ENCODE data around the gene GPR55.
"Not testable (repeated sequence)": the region's sequence is repeated elsewhere in the genome, so short reads cannot be mapped to it uniquely, and the experiment has no call there.

The GPR55 gene

DNA sequence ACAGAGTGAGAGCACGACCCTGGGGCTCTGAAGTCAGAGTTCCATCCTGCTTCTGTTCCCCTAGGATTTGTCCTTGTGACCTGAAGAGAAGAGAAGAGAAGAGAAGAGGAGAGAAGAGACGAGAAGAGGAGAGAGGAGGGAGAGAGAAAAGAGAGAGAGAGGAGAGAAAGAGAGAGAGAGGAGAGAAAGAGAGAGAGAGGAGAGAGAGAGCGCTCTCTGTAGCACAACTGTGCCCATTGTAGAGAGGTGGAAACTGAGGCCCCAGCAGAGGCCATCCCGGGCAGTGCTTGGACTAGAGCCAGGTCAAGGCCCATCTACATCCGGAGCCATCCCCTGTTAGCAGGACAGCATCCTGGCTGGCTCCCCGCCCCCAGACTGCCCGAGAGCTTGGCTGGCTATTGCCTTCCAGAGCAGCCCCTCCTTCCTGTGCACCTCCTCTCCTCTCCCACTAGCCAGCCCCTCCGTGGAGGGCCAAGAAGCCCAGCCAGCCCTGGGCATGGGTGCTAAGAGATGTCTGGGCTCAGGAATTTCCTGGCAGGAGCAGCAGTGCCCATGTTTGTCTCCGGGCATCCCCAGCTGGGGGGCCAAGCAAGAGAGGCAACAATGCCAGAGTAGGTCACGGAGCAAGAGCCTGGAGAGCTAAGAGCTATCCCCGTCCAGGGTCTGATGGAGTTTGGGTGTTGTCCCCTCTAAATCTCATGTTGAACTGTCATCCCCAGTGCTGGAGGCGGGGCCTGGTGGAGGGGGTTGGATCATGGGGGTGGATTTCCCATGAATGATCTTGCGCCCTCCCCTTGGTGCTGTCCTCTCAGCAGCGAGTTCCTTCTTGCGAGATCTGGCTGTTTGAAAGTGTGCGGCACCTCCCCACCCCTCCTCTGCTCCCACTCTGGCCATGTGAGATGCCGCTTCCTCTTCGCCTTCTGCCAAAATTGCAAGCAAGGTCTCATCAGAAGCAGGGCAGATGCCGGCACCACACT is 18.2 kb upstream of the GPR55 start:
- H3K27ac Mint-ChIP-seq: peak overlapping the region; percentile 93
- H3K4me3 Mint-ChIP-seq: peak overlapping the region; percentile 82
- H3K27me3 Mint-ChIP-seq: peaks cover 14% of the 10 kb centered on the region
- H3K9me3 Mint-ChIP-seq: no peaks in the 10 kb centered on the region
- H3K36me3 Mint-ChIP-seq: peaks cover 13% of the 10 kb centered on the region
- H3K4me1 Mint-ChIP-seq: peaks cover 51% of the 10 kb centered on the region
- peak; percentile 91 for ATAC-seq

GRCh38 chr2:230942371-230942770 is 17.3 kb upstream of the GPR55 start:
- peak overlapping the region; percentile 30 for H3K4me3 Mint-ChIP-seq
- peak overlapping the region; percentile 93 for H3K27ac Mint-ChIP-seq
- H3K36me3 Mint-ChIP-seq: peaks cover 13% of the 10 kb centered on the region
- H3K27me3 Mint-ChIP-seq: peaks cover 14% of the 10 kb centered on the region
- no peak for ATAC-seq
- H3K4me1 Mint-ChIP-seq: peaks cover 43% of the 10 kb centered on the region
- H3K9me3 Mint-ChIP-seq: no peaks in the 10 kb centered on the region

- Mint-ChIP-seq H3K4me3 (no peak overlapping the region), H3K36me3 (peaks cover 13% of the 10 kb centered on the region), H3K27ac (peak overlapping the region; percentile 93), H3K27me3 (peaks cover 14% of the 10 kb centered on the region), H3K9me3 (no peaks in the 10 kb centered on the region), H3K4me1 (peaks cover 43% of the 10 kb centered on the region)
- ATAC-seq: no peak
These were observed 16.4 kb upstream of the GPR55 start for GRCh38 chr2:230941202-230942180.

- Mint-ChIP-seq H3K36me3 (peaks cover 13% of the 10 kb centered on the region), H3K27me3 (peaks cover 15% of the 10 kb centered on the region), H3K27ac (no peak overlapping the region), H3K4me3 (no peak overlapping the region), H3K4me1 (peaks cover 37% of the 10 kb centered on the region), H3K9me3 (peaks cover 7% of the 10 kb centered on the region)
- no peak for ATAC-seq
These were observed 15.4 kb upstream of the GPR55 start for GRCh38 chr2:230940471-230940815.

DNA sequence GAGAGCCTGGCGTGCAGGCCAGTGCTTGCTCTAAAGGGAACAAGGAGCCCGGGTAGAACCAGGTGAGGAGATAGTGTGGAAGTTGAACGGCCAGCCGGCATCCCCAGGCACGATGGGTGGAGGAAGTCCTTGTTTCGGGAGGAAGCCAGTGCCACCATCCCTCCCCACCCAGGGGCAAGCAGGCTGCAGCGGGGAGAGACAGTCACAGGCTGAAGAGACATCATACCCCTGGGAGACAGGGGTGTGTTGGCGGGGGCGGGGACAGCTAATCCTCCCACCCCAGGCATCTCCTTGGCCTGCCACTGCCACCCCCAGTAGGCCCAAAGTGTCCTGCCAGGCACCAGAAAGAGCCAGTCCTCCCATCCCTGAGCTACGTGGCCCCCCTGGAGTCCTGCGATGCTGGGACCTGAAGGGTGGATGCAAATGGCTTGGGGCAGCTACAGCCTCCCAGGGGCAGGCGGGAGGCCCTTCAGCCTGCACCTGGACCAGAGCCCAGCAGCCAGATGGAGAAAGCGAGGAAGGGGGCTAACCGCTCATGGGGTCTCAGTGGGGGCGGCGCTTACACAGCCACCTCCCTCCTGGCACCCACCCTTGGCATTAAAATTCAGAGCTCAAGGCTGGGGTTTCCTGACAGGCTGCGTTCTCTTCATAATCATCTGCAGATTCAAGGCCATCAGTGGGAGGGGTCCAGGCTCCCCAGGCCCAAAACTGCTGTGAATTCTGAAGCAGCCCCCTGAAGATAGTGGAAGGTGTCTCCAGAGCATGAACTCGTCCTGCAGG is 14.8 kb upstream of the GPR55 start:
- peaks cover 8% of the 10 kb centered on the region for H3K9me3 Mint-ChIP-seq
- ATAC-seq: no peak
- H3K4me1 Mint-ChIP-seq: peaks cover 33% of the 10 kb centered on the region
- peaks cover 20% of the 10 kb centered on the region for H3K27me3 Mint-ChIP-seq
- peaks cover 11% of the 10 kb centered on the region for H3K36me3 Mint-ChIP-seq
- H3K27ac Mint-ChIP-seq: peak overlapping the region; percentile 30
- H3K4me3 Mint-ChIP-seq: no peak overlapping the region

GRCh38 chr2:230939066-230939591 is 14.1 kb upstream of the GPR55 start:
- Mint-ChIP-seq H3K27ac (peak overlapping the region; percentile 30), H3K4me3 (no peak overlapping the region), H3K27me3 (peaks cover 20% of the 10 kb centered on the region), H3K4me1 (peaks cover 25% of the 10 kb centered on the region), H3K9me3 (peaks cover 8% of the 10 kb centered on the region), H3K36me3 (peaks cover 9% of the 10 kb centered on the region)
- no peak for ATAC-seq

GRCh38 chr2:230938516-230939065 is 13.5 kb upstream of the GPR55 start:
- no peak overlapping the region for H3K27ac Mint-ChIP-seq
- H3K4me1 Mint-ChIP-seq: peaks cover 20% of the 10 kb centered on the region
- no peak overlapping the region for H3K4me3 Mint-ChIP-seq
- no peak for ATAC-seq
- H3K27me3 Mint-ChIP-seq: peaks cover 20% of the 10 kb centered on the region
- H3K9me3 Mint-ChIP-seq: peaks cover 8% of the 10 kb centered on the region
- H3K36me3 Mint-ChIP-seq: peaks cover 9% of the 10 kb centered on the region

DNA sequence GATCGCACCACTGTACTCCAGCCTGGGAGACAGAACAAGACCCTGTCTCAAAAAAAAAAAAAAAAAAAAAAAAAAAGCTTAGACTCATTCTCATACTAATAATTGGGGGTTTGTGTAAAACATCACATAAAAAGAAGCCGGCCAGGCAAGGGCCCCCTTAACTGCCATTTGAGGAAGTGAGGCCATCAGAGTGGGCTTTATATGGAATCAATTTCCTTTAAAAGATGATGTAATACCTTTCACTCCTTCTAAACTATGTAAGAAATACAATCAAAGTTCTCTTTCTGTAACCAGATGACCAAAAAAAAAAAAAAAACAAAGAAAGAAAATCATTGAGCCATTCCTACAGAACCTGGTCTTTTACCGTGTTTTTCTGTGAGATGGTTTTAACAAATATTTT is 13.1 kb upstream of the GPR55 start:
- no peak for ATAC-seq
- Mint-ChIP-seq H3K4me3 (no peak overlapping the region), H3K4me1 (peaks cover 15% of the 10 kb centered on the region), H3K27ac (no peak overlapping the region), H3K9me3 (peaks cover 8% of the 10 kb centered on the region), H3K27me3 (peaks cover 25% of the 10 kb centered on the region), H3K36me3 (peaks cover 9% of the 10 kb centered on the region)

GRCh38 chr2:230937362-230937761 is 12.3 kb upstream of the GPR55 start:
- ATAC-seq: no peak
- peaks cover 27% of the 10 kb centered on the region for H3K27me3 Mint-ChIP-seq
- H3K36me3 Mint-ChIP-seq: peaks cover 9% of the 10 kb centered on the region
- H3K4me3 Mint-ChIP-seq: no peak overlapping the region
- H3K27ac Mint-ChIP-seq: no peak overlapping the region
- H3K9me3 Mint-ChIP-seq: peaks cover 8% of the 10 kb centered on the region
- peaks cover 8% of the 10 kb centered on the region for H3K4me1 Mint-ChIP-seq

DNA sequence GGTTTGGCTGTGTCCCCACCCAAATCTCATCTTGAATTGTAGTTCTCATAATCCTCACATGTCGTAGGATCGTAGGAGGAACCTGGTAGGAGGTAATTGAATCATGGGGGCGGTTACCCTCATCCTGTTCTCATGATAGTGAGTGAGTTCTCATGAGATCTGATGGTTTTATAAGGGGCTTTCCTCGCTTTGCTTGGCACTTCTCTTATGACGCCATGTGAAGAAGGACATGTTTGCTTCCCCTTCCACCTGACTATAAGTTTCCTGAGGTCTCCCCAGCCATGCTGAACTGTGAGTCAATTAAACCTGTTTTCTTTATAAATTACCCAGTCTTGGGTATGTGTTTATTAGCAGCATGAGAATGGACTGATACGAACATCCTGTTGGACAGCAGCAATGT is 11.2 kb upstream of the GPR55 start:
- peaks cover 26% of the 10 kb centered on the region for H3K27me3 Mint-ChIP-seq
- not testable (repeated sequence) for H3K36me3 Mint-ChIP-seq, H3K9me3 Mint-ChIP-seq, H3K4me1 Mint-ChIP-seq, H3K4me3 Mint-ChIP-seq, ATAC-seq, H3K27ac Mint-ChIP-seq

DNA sequence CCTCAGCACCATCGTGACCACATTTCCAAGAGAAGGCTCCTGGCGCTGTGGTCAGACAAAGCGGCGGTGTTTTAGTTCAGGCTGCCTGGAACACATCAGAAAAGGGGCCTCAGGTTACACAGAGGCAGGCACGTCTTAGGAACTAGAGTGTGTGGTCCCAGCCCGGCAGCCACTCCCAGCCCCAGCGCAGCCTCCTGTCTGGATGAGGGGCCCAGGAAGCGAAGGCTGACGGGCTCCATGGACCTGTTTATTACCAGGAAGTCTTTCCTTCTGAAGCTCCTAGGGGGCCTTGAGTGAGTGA is 10.0 kb upstream of the GPR55 start:
- ATAC-seq: no peak
- Mint-ChIP-seq H3K36me3 (peaks cover 9% of the 10 kb centered on the region), H3K27me3 (peaks cover 26% of the 10 kb centered on the region), H3K4me3 (no peak overlapping the region), H3K4me1 (no peaks in the 10 kb centered on the region), H3K9me3 (peaks cover 8% of the 10 kb centered on the region), H3K27ac (no peak overlapping the region)

GRCh38 chr2:230934231-230935129 is 9.4 kb upstream of the GPR55 start:
- ATAC-seq: no peak
- Mint-ChIP-seq H3K27ac (no peak overlapping the region), H3K9me3 (peaks cover 8% of the 10 kb centered on the region), H3K4me3 (no peak overlapping the region), H3K4me1 (no peaks in the 10 kb centered on the region), H3K27me3 (peaks cover 26% of the 10 kb centered on the region), H3K36me3 (peaks cover 9% of the 10 kb centered on the region)

DNA sequence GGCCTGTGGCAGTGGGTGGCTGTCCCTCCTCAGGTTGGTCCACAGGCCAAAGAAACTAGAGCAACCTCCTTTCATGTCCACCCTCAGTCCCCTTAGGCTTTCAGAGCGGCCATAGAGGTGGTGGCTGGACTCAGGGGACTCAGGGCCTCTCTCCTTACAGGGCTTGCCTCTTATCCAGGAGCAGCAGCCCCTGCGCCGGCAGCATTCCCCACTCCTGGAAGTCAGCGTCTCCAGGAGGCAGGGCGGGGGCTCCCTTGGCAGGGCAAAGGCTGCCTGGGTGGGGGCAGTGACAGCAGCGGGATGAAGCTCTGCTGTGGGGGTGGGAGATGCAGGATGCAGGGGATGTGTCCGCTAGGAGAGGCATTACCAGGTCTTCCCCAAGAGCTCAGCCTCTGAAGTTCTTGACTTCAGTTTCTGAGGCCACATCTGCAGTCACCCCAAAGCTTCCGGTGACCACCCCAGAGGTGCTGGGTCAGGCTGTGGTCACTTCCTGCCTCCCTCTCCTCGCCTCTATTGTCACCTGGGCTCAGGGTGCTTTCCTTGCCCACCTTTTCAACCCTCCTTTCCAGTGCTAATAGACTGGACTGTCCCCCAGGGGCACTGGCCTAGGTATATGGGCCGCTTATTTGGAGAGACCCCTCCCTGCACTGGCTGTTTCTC is 8.6 kb upstream of the GPR55 start:
- Mint-ChIP-seq H3K4me1 (no peaks in the 10 kb centered on the region), H3K36me3 (peaks cover 9% of the 10 kb centered on the region), H3K4me3 (no peak overlapping the region), H3K27me3 (peaks cover 26% of the 10 kb centered on the region), H3K27ac (peak overlapping the region; percentile 7), H3K9me3 (peaks cover 8% of the 10 kb centered on the region)
- no peak for ATAC-seq
